Stimulated activated CD8-positive, alpha-beta memory T cell treated with anti-CD3 and anti-CD28 coated beads, Interleukin-7, amount 100 ng/mL, for 1 hour (primary cell): ENCODE results near the gene SYNRG.

Experiments
- DNase-seq, 2 donors: peaks; one replicate each; pipeline ENCODE4 v3.0.0-alpha.2; 2020; ENCODE audit warnings: low read depth in 2 of 2

The SYNRG gene

DNA sequence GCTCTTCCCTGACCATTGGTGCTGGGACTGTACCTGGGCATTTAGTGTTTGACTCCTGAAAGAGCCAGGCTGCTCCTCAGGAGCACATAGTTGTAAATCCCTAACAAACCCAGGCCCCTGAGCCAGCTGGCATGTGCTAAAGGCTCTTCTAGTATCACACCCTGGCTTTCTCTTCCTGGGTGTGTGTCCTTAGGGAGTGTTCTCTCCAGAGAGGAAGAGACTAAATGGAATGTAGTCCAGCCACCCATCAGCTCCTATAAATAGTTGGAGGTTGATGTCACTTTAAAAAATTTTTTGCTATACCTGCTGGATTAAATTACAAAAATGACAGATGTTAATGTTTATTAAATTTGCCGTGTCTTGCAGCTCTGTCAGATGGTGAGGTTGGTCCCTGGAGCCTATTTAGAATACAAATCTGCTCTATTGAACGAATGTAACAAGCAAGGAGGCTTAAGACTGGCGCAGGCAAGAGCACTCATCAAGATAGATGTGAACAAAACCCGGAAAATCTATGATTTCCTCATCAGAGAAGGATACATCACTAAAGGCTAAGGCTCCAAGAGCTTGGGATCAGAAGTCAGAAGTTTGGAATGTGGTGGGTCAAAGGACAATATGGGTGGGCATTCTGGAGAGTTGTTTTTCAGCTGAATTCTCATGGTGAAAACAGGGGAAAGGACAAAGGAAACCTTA is 132.6 kb downstream of the SYNRG start:
- no peak for DNase-seq

- DNase-seq: no peak
These were observed 133.3 kb downstream of the SYNRG start for GRCh38 chr17:37475731-37476420.

GRCh38 chr17:37470181-37470580 is 139.0 kb downstream of the SYNRG start:
- DNase-seq: no peak

DNA sequence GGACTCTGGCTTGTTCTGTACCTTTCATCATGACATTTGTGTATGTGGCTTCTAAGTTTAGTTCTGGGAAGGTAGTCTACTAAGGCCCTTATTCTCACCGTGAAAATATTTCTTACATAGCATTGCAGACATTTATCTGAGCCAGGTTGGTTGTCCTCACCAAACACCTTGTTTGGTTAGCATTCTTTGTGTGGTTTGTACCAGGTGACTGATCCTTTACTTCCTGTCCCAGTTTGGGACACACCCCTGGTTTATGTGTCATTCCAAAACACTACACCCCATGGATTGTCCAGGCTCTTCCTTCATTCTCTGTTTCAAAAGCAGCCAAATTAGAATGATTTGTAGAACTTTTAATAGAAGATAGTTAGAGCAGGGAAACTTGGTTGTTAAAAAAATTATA is 142.7 kb downstream of the SYNRG start:
- no peak for DNase-seq

GRCh38 chr17:37465069-37465616 is 144.1 kb downstream of the SYNRG start:
- DNase-seq: no peak
